ENCODE results near the gene SNX25.

DNA sequence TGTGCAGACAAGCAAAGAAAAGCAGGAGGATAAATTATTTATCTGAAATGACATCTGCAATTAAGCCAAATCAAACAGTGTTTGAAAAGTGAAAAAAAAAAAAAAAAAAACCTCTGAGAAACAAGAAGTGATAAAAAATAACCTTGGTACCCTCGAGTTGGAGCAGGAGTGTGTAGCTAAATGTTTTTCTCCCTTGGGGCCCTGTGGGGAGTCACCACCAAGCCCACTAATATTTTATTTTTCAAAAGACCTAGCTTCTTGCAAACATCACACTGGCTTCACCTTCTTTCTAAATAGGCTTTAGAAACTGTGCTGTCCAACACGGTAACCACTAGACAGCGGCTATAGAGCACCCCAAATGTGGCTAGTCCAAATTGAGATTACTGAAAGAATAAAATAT is 47.7 kb downstream of the SNX25 start:
- no peak for TF ChIP-seq POLR2A (IDR thresholded peaks at IDR 0.05)
- no peak for TF ChIP-seq CTCF (IDR thresholded peaks at IDR 0.05)
